H9 (cell line): ENCODE results near the gene DIS3L. TPM values are rescaled to one million over a fixed set of nuclear protein-coding genes. Genes with fewer than 3 reads are reported as not detected.

Source experiments
- DNase-seq: peaks from one replicate; pipeline ENCODE4 v3.0.0-alpha.2; 2017
- H2AFZ ChIP-seq: one replicate; pipeline ENCODE4 v1.6.1; 2013; ENCODE audit warnings: mild to moderate bottlenecking, low read length, control low read depth, moderate library complexity
- H2AK5ac ChIP-seq: 2 replicates; pipeline ENCODE4 v1.6.1; 2013; ENCODE audit warnings: low read length, control low read depth, mixed read lengths; ENCODE audit not compliant: insufficient read length
- H2BK120ac ChIP-seq: one replicate; pipeline ENCODE4 v1.6.1; 2013; ENCODE audit warnings: low read depth, mild to moderate bottlenecking, low read length, control low read depth, inconsistent platforms; ENCODE audit not compliant: poor library complexity, severe bottlenecking
- H2BK12ac ChIP-seq: 2 replicates; pipeline ENCODE4 v1.6.1; 2013; ENCODE audit warnings: low read length, control low read depth, mixed read lengths, low read depth; ENCODE audit not compliant: insufficient read length
- H2BK15ac ChIP-seq: 2 replicates; pipeline ENCODE4 v1.6.1; 2013; ENCODE audit warnings: low read depth, low read length, control low read depth
- H2BK20ac ChIP-seq: one replicate; pipeline ENCODE4 v1.6.1; 2013; ENCODE audit warnings: low read depth, mild to moderate bottlenecking, low read length, control low read depth, inconsistent platforms; ENCODE audit not compliant: poor library complexity, severe bottlenecking
- H2BK5ac ChIP-seq: 2 replicates; pipeline ENCODE4 v1.6.1; 2013; ENCODE audit warnings: low read length, control low read depth, mixed read lengths; ENCODE audit not compliant: insufficient read length
- H3K14ac ChIP-seq: 2 replicates; pipeline ENCODE4 v1.6.1; 2013; ENCODE audit warnings: low read length, control low read depth; ENCODE audit not compliant: insufficient read depth
- H3K18ac ChIP-seq: 2 replicates; pipeline ENCODE4 v1.6.1; 2013; ENCODE audit warnings: low read depth, mild to moderate bottlenecking, mixed read lengths, low read length, control low read depth; ENCODE audit not compliant: insufficient read length
- H3K23ac ChIP-seq: 2 replicates; pipeline ENCODE4 v1.6.1; 2013; ENCODE audit warnings: low read length, control low read depth, mixed read lengths, low read depth; ENCODE audit not compliant: insufficient read length
- H3K23me2 ChIP-seq: 2 replicates; pipeline ENCODE4 v1.6.1; 2013; ENCODE audit warnings: low read depth, mild to moderate bottlenecking, mixed read lengths, low read length, control low read depth; ENCODE audit not compliant: insufficient read length, poor library complexity, severe bottlenecking
- H3K27ac ChIP-seq: 2 replicates; pipeline ENCODE4 v1.5.1; 2013; ENCODE audit warnings: low read length, control low read depth, mixed read lengths, low read depth; ENCODE audit not compliant: insufficient read length
- H3K27me3 ChIP-seq: 2 replicates; pipeline ENCODE4 v1.6.1; 2013; ENCODE audit warnings: low read length, control low read depth, inconsistent platforms; ENCODE audit not compliant: insufficient read depth
- H3K4ac ChIP-seq: 2 replicates; pipeline ENCODE4 v1.6.1; 2013; ENCODE audit warnings: low read depth, mild to moderate bottlenecking, control low read depth, inconsistent platforms, low read length, moderate library complexity
- H3K4me1 ChIP-seq: 2 replicates; pipeline ENCODE4 v1.6.1; 2013; ENCODE audit warnings: low read length, control low read depth, inconsistent platforms; ENCODE audit not compliant: insufficient read depth
- H3K4me2 ChIP-seq: 2 replicates; pipeline ENCODE4 v1.6.1; 2013; ENCODE audit warnings: low read length, control low read depth, mixed read lengths; ENCODE audit not compliant: insufficient read length, insufficient read depth
- H3K56ac ChIP-seq: 2 replicates; pipeline ENCODE4 v1.6.1; 2013; ENCODE audit warnings: low read depth, mild to moderate bottlenecking, mixed read lengths, low read length, control low read depth; ENCODE audit not compliant: insufficient read length
- H3K79me1 ChIP-seq: 2 replicates; pipeline ENCODE4 v1.6.1; 2013; ENCODE audit warnings: low read depth, mild to moderate bottlenecking, moderate library complexity, low read length, control low read depth, inconsistent platforms; ENCODE audit not compliant: insufficient read depth, poor library complexity, severe bottlenecking
- H3K79me2 ChIP-seq: 2 replicates; pipeline ENCODE4 v1.6.1; 2013; ENCODE audit warnings: low read length, control low read depth, inconsistent platforms; ENCODE audit not compliant: insufficient read depth
- H3K9ac ChIP-seq: 2 replicates; pipeline ENCODE4 v1.6.1; 2013; ENCODE audit warnings: low read length, control low read depth, mixed read lengths; ENCODE audit not compliant: insufficient read length; ENCODE audit errors: extremely low read depth
- H3K9me3 ChIP-seq: one replicate; pipeline ENCODE4 v1.6.1; 2013; ENCODE audit warnings: low read depth, low read length, inconsistent platforms; ENCODE audit not compliant: control insufficient read depth
- H3T11ph ChIP-seq: one replicate; pipeline ENCODE4 v1.6.1; 2013; ENCODE audit warnings: mild to moderate bottlenecking, low read length, control low read depth, inconsistent platforms
- H4K20me1 ChIP-seq: one replicate; pipeline ENCODE4 v1.6.1; 2013; ENCODE audit not compliant: control insufficient read depth, insufficient read length, insufficient read depth
- H4K5ac ChIP-seq: 2 replicates; pipeline ENCODE4 v1.6.1; 2013; ENCODE audit warnings: low read depth, mild to moderate bottlenecking, mixed read lengths, low read length, control low read depth; ENCODE audit not compliant: insufficient read length
- H4K8ac ChIP-seq: replicated peaks from 2 replicates; pipeline ENCODE4 v1.6.1; 2013; ENCODE audit warnings: low read length, control low read depth, mixed read lengths, low read depth; ENCODE audit not compliant: insufficient read length
- H4K91ac ChIP-seq: 2 replicates; pipeline ENCODE4 v1.6.1; 2013; ENCODE audit warnings: low read depth, mild to moderate bottlenecking, moderate library complexity, mixed read lengths, low read length, control low read depth; ENCODE audit not compliant: insufficient read length
- H3K27ac Mint-ChIP-seq, 3 experiments: 2 replicates in 2 of 3; 3 replicates in 1 of 3; pipeline ENCODE4 v1.8.0; 2020 to 2021; ENCODE audit warnings: mixed read lengths in 3 of 3, mild to moderate bottlenecking in 1 of 3, moderate library complexity in 1 of 3
- H3K27me3 Mint-ChIP-seq: 2 replicates; pipeline ENCODE4 v1.8.0; 2021; ENCODE audit warnings: low read depth, mild to moderate bottlenecking, moderate library complexity, mixed read lengths
- H3K36me3 Mint-ChIP-seq, 3 experiments: 2 replicates in 2 of 3; 3 replicates in 1 of 3; pipeline ENCODE4 v1.8.0; 2020 to 2021; ENCODE audit warnings: low read depth in 3 of 3, mixed read lengths in 3 of 3; ENCODE audit not compliant: insufficient read depth in 1 of 3
- H3K4me1 Mint-ChIP-seq, 2 experiments: 2 replicates each; pipeline ENCODE4 v1.8.0; 2020; ENCODE audit warnings: mixed read lengths in 2 of 2
- H3K4me3 Mint-ChIP-seq, 2 experiments: 2 replicates in 1 of 2; 3 replicates in 1 of 2; pipeline ENCODE4 v1.8.0; 2020 to 2021; ENCODE audit warnings: mild to moderate bottlenecking in 2 of 2, mixed read lengths in 2 of 2, moderate library complexity in 1 of 2
- H3K9me3 Mint-ChIP-seq, 2 experiments: 2 replicates in 1 of 2; 3 replicates in 1 of 2; pipeline ENCODE4 v1.8.0; 2020; ENCODE audit warnings: mild to moderate bottlenecking in 2 of 2, mixed read lengths in 2 of 2, moderate library complexity in 1 of 2
- CTCF ChIP-seq: fragments of 200-600 bp; sonication (generic); conservative IDR thresholded peaks from 3 replicates; pipeline ENCODE4 v1.8.0; 2021; ENCODE audit warnings: antibody characterized with exemption, mild to moderate bottlenecking
- WGBS: extraction: QIAGEN DNeasy Blood & Tissue Kit; methylation state at CpG from one replicate; pipeline ENCODE4 v1.1.7; 2013; ENCODE audit warnings: missing lambda C conversion rate, low lambda C conversion rate, mixed read lengths; ENCODE audit not compliant: insufficient read length; ENCODE audit errors: extremely low coverage; 5-methylcytosine and 5-hydroxymethylcytosine counted together
- total RNA-seq: library from RNA; stranded (reverse); gene quantifications from 2 replicates; pipeline ENCODE4 v1.2.1, GENCODE V29; 2021

Gene DIS3L
- total RNA-seq, 1 experiment from 2014 or later = 30.2 TPM

GRCh38 chr15:66310786-66311185 lies 17.4 kb downstream of the DIS3L start:
- Histone ChIP-seq H3K79me1 (no peaks in the 10 kb centered on the region), H3K23ac (no peak overlapping the region), H2BK5ac (no peak overlapping the region), H3K9ac (no peak overlapping the region), H4K20me1 (no peaks in the 10 kb centered on the region), H3K4ac (no peak overlapping the region), H4K8ac (no peak overlapping the region), H3K56ac (no peak overlapping the region), H2BK15ac (no peak overlapping the region), H2AK5ac (no peak overlapping the region), H3K14ac (no peak overlapping the region), H3K79me2 (no peaks in the 10 kb centered on the region), H3K27ac (no peak overlapping the region), H3K4me2 (no peak overlapping the region), H3K4me1 (no peaks in the 10 kb centered on the region), H2AFZ (no peak overlapping the region), H2BK12ac (no peak overlapping the region), H2BK120ac (no peak overlapping the region), H4K5ac (no peak overlapping the region), H3K18ac (no peak overlapping the region), H3K27me3 (no peaks in the 10 kb centered on the region; the same call in 1 of the 2 replicates), H3K23me2 (no peaks in the 10 kb centered on the region), H4K91ac (no peak overlapping the region), H2BK20ac (no peak overlapping the region), H3T11ph (no peak overlapping the region), H3K9me3 (no peaks in the 10 kb centered on the region)
- Mint-ChIP-seq H3K36me3 (peaks cover 23 to 63% (median 55%) of the 10 kb centered on the region in 3 experiments; a peak in 6 of 7 replicates), H3K4me1 (peaks cover 0 to 2% of the 10 kb centered on the region in 2 experiments; a peak in 1 of 4 replicates), H3K27me3 (no peaks in the 10 kb centered on the region), H3K9me3 (no peaks in the 10 kb centered on the region), H3K27ac (no peak overlapping the region; a peak in 1 of 7 replicates), H3K4me3 (no peak overlapping the region)
- WGBS = no CpG with 5 or more reads among the region's 2 CpGs
- TF ChIP-seq CTCF = no peak
- DNase-seq = no peak
